Endothelial cell of umbilical vein (primary cell): Measurements from ENCODE around the gene GPX7. TPM values are rescaled to one million over a fixed set of nuclear protein-coding genes. Genes with fewer than 3 reads are reported as not detected.

ENCODE experiments used
- BruUV-seq: library from RNA; stranded (reverse); fragments of 400-500 nt; replicated peaks from 2 replicates; lab custom pipeline; 2021; lab: Mats Ljungman, UMichigan
- CTCF ChIA-PET: fragments of 300-600, 350-600 bp; sonication (Branson Sonifier 250); formaldehyde crosslinking; loops from one replicate; lab custom pipeline; 2021; ENCODE audit warnings: antibody characterized with exemption, inconsistent platforms; lab: Charles Lee
- POLR2A ChIA-PET: fragments of 300-600, 350-600 bp; sonication (Branson Sonifier 250); formaldehyde crosslinking; loops from one replicate; lab custom pipeline; 2021; ENCODE audit warnings: antibody characterized with exemption, inconsistent platforms; lab: Charles Lee
- DNase-seq: peaks from one replicate; pipeline ENCODE4 v3.0.0-alpha.2; 2011; ENCODE audit warnings: low read depth, low spot score
- FAIRE-seq: peaks from 2 replicates; lab custom pipeline; 2011; peaks lifted over from hg19 to GRCh38; lab: Jason Lieb, UNC
- H2AFZ ChIP-seq: 2 replicates; pipeline ENCODE4 v1.6.0; 2012; ENCODE audit warnings: low read depth, low read length, control low read depth, inconsistent platforms
- H3K27ac ChIP-seq: 2 replicates; pipeline ENCODE4 v1.5.1; 2011; ENCODE audit warnings: low read depth, mild to moderate bottlenecking, control low read depth, low read length, moderate library complexity; ENCODE audit not compliant: insufficient read depth
- H3K27me3 ChIP-seq, 2 experiments: 2 replicates each; pipeline versions ENCODE4 v1.6.0 to v1.6.1; 2011; ENCODE audit warnings: low read length in 2 of 2, mixed read lengths in 1 of 2; ENCODE audit not compliant: control insufficient read depth in 2 of 2, insufficient read depth in 2 of 2
- H3K36me3 ChIP-seq, 2 experiments: 2 replicates in 1 of 2; 3 replicates in 1 of 2; pipeline ENCODE4 v1.5.1; 2011; ENCODE audit warnings: low read length in 2 of 2, mild to moderate bottlenecking in 1 of 2, moderate library complexity in 1 of 2; ENCODE audit not compliant: control insufficient read depth in 2 of 2, insufficient read depth in 2 of 2; ENCODE audit errors: extremely low read depth in 1 of 2
- H3K4me1 ChIP-seq: 3 replicates; pipeline ENCODE4 v1.5.1; 2011; ENCODE audit warnings: mild to moderate bottlenecking, low read length; ENCODE audit not compliant: control insufficient read depth, insufficient read depth; ENCODE audit errors: extremely low read depth
- H3K4me2 ChIP-seq: 2 replicates; pipeline ENCODE4 v1.6.1; 2011; ENCODE audit warnings: low read length, control low read depth, mixed read lengths; ENCODE audit not compliant: insufficient read depth
- H3K4me3 ChIP-seq, 3 experiments: fragments of 200-600 bp in 1 of 3; sonication (generic), shearing (Covaris generic) in 1 of 3; replicated peaks in 1 of 3; 2 replicates each; pipeline ENCODE4 v1.5.1; 2011 to 2016; ENCODE audit warnings: control low read depth in 3 of 3, low read length in 3 of 3, mild to moderate bottlenecking in 2 of 3, inconsistent platforms in 1 of 3, low read depth in 1 of 3, moderate library complexity in 1 of 3; ENCODE audit not compliant: insufficient read depth in 1 of 3
- H3K79me2 ChIP-seq: 2 replicates; pipeline ENCODE4 v1.6.0; 2012; ENCODE audit warnings: low read length, inconsistent platforms; ENCODE audit not compliant: control insufficient read depth, insufficient read depth
- H3K9ac ChIP-seq: replicated peaks from 2 replicates; pipeline ENCODE3; 2011; ENCODE audit warnings: low read length, control low read depth; ENCODE audit not compliant: insufficient read depth; ENCODE audit errors: extremely low read depth
- H3K9me1 ChIP-seq: replicated peaks from 3 replicates; pipeline ENCODE4 v1.6.0; 2011; ENCODE audit warnings: mild to moderate bottlenecking, low read length; ENCODE audit not compliant: control insufficient read depth, insufficient read depth; ENCODE audit errors: extremely low read depth
- H3K9me3 ChIP-seq: replicated peaks from 2 replicates; pipeline ENCODE4 v1.5.1; 2012; ENCODE audit warnings: low read length, inconsistent platforms; ENCODE audit not compliant: control insufficient read depth, insufficient read depth
- H4K20me1 ChIP-seq: replicated peaks from 2 replicates; pipeline ENCODE3; 2011; ENCODE audit warnings: mild to moderate bottlenecking, low read length; ENCODE audit not compliant: control insufficient read depth, insufficient read depth; ENCODE audit errors: extremely low read depth
- CTCF ChIP-seq, 2 donors: IDR thresholded peaks; 1 replicate in 1 of 2; 2 replicates in 1 of 2; pipeline ENCODE4 v1.5.1; 2011; ENCODE audit warnings: low read length in 2 of 2, mild to moderate bottlenecking in 2 of 2, moderate library complexity in 2 of 2, control low read depth in 1 of 2, inconsistent platforms in 1 of 2, low read depth in 1 of 2; ENCODE audit not compliant: insufficient read depth in 1 of 2; ENCODE audit errors: extremely low read depth in 1 of 2
- EZH2 ChIP-seq: IDR thresholded peaks from 2 replicates; pipeline ENCODE4 v1.6.1; 2012; ENCODE audit warnings: borderline replicate concordance, low read depth, mild to moderate bottlenecking, moderate library complexity, low read length, inconsistent platforms; ENCODE audit not compliant: severe bottlenecking
- FOS ChIP-seq: IDR thresholded peaks from 2 replicates; pipeline ENCODE4 v1.6.1; 2011; ENCODE audit warnings: mild to moderate bottlenecking, low read length, moderate library complexity, borderline replicate concordance; ENCODE audit not compliant: insufficient read depth
- GATA2 ChIP-seq: IDR thresholded peaks from 2 replicates; pipeline ENCODE4 v1.7.0; 2011; ENCODE audit warnings: low read depth, mild to moderate bottlenecking, moderate library complexity, mixed read lengths, low read length; ENCODE audit not compliant: insufficient read length, insufficient read depth
- JUN ChIP-seq: IDR thresholded peaks from 2 replicates; pipeline ENCODE4 v1.6.1; 2011; ENCODE audit warnings: borderline replicate concordance, low read depth; ENCODE audit not compliant: insufficient read length, insufficient read depth
- MAX ChIP-seq: IDR thresholded peaks from 2 replicates; pipeline ENCODE4 v1.6.1; 2011; ENCODE audit not compliant: insufficient read depth, insufficient read length
- MYC ChIP-seq: IDR thresholded peaks from one replicate; pipeline ENCODE4 v1.6.1; 2011; ENCODE audit warnings: mild to moderate bottlenecking, low read depth, low read length
- POLR2A ChIP-seq: IDR thresholded peaks from 2 replicates; pipeline ENCODE4 v1.6.1; 2012; ENCODE audit warnings: low read depth, mild to moderate bottlenecking, control low read depth, low read length
- POLR2AphosphoS5 ChIP-seq: IDR thresholded peaks from 2 replicates; pipeline ENCODE4 v1.6.1; 2012; ENCODE audit warnings: low read depth, mild to moderate bottlenecking, control low read depth, low read length, moderate library complexity; ENCODE audit not compliant: insufficient read depth
- dilution Hi-C: fragments of 300-500 bp; cut with MboI; formaldehyde crosslinking; loops from one replicate; pipeline ENCODE4 v1.15.0; 2019; ENCODE audit warnings: low sequenced_read_pairs; ENCODE audit not compliant: extremely low pct_ligation_motif_present
- intact Hi-C: fragments of 100-400 bp; cut with micrococcal nuclease; formaldehyde crosslinking; loops from one replicate; pipeline ENCODE4 v1.10.0; 2022
- polyA plus RNA-seq, 4 experiments: library from polyadenylated mRNA; depleted of rRNA in 3 of 4; stranded (reverse) in 3 of 4; unstranded in 1 of 4; fragments of >200 nt; gene quantifications; 2 replicates each; pipeline versions ENCODE4 v1.2.1 to v1.2.3, GENCODE V29; 2011 to 2012; ENCODE audit warnings: missing spikeins in 1 of 4
- total RNA-seq: library from RNA; stranded (reverse); gene quantifications from 2 replicates; pipeline ENCODE4 v1.2.3, GENCODE V29; 2021

GPX7 gene
- total and polyA plus RNA-seq, 2 donors (not counting 3 experiments of a cell fraction or from before 2014, with no cell fraction given), result 8.9 to 25.7 TPM

- dilution Hi-C loops, result no loop called here
- ChIA-PET POLR2A (no interaction called here), CTCF (interaction anchor here (0.6 to 1.0 kb wide), 2 partner anchors 13 to 15 kb away, joined by 3 to 5 read pairs; no protein-coding TSS in a partner anchor)
- no peak overlapping the region for H3K4me3 ChIP-seq
- intact Hi-C loops, result no loop called here
- H3K9me3 ChIP-seq, result no peaks in the 10 kb centered on the region
- no peak overlapping the region for H2AFZ ChIP-seq
- no peak for TF ChIP-seq FOS
- no peak for TF ChIP-seq POLR2A
- TF ChIP-seq MYC, result no peak
- no peak for TF ChIP-seq EZH2
- TF ChIP-seq MAX, result no peak
- BruUV-seq, result no TSS peak
- H3K27me3 ChIP-seq, result peaks cover 26 to 27% of the 10 kb centered on the region in 2 experiments
- H3K9ac ChIP-seq, result no peak overlapping the region
- H4K20me1 ChIP-seq, result no peaks in the 10 kb centered on the region
- H3K4me2 ChIP-seq, result no peak overlapping the region
- no peak for FAIRE-seq
- no peaks in the 10 kb centered on the region for H3K9me1 ChIP-seq
- no peaks in the 10 kb centered on the region for H3K4me1 ChIP-seq
- H3K79me2 ChIP-seq, result no peaks in the 10 kb centered on the region
- DNase-seq, result no peak
- no peak overlapping the region for H3K27ac ChIP-seq
- no peaks in the 10 kb centered on the region for H3K36me3 ChIP-seq
Observed at GRCh38 chr1:52629325-52629643, 27.1 kb downstream of the GPX7 start.

GRCh38 chr1:52629667-52630066 is 27.5 kb downstream of the GPX7 start:
- FAIRE-seq (no peak), DNase-seq (no peak)
- dilution Hi-C loops, result no loop called here
- no peaks in the 10 kb centered on the region for H3K79me2 ChIP-seq
- intact Hi-C loops, result no loop called here
- H3K9ac ChIP-seq, result no peak overlapping the region
- H3K36me3 ChIP-seq, result no peaks in the 10 kb centered on the region
- TF ChIP-seq GATA2, result no peak
- TF ChIP-seq EZH2, result no peak
- TF ChIP-seq POLR2A, result no peak
- TF ChIP-seq POLR2AphosphoS5, result no peak
- TF ChIP-seq FOS, result no peak
- TF ChIP-seq MYC, result no peak
- TF ChIP-seq JUN, result no peak
- no peak for TF ChIP-seq CTCF (IDR thresholded peaks at IDR 0.05; ENCODE audit: extremely low read depth in 1 of 2, insufficient read depth in 1 of 2, low read depth in 1 of 2, low read length in 2 of 2)
- no peak for TF ChIP-seq MAX
- H3K27ac ChIP-seq, result no peak overlapping the region
- H4K20me1 ChIP-seq, result no peaks in the 10 kb centered on the region
- ChIA-PET CTCF (interaction anchor here (1.0 kb wide), 1 partner anchor 15 kb away, joined by 5 read pairs; no protein-coding TSS in a partner anchor), POLR2A (interaction anchor here (0.6 kb wide), 1 partner anchor 47 kb away, joined by 9 read pairs; no protein-coding TSS in a partner anchor)
- H3K4me2 ChIP-seq, result no peak overlapping the region
- H2AFZ ChIP-seq, result no peak overlapping the region
- H3K4me3 ChIP-seq, result no peak overlapping the region
- BruUV-seq, result no TSS peak
- H3K4me1 ChIP-seq, result no peaks in the 10 kb centered on the region
- H3K9me3 ChIP-seq, result no peaks in the 10 kb centered on the region
- H3K9me1 ChIP-seq, result no peaks in the 10 kb centered on the region
- H3K27me3 ChIP-seq, result peaks cover 30 to 31% of the 10 kb centered on the region in 2 experiments
